GM18498 (cell line): ENCODE measurements around the gene KIDINS220.
"Not testable (repeated sequence)": the region's sequence is repeated elsewhere in the genome, so short reads cannot be mapped to it uniquely, and the experiment has no call there.

Experiments
- ATAC-seq: cut with Tn5 transposase; IDR thresholded peaks from one replicate; pipeline ENCODE4 v1.9.1; 2021; ENCODE audit warnings: mild to moderate bottlenecking, moderate library complexity; ENCODE audit not compliant: unreplicated experiment

KIDINS220 gene

DNA sequence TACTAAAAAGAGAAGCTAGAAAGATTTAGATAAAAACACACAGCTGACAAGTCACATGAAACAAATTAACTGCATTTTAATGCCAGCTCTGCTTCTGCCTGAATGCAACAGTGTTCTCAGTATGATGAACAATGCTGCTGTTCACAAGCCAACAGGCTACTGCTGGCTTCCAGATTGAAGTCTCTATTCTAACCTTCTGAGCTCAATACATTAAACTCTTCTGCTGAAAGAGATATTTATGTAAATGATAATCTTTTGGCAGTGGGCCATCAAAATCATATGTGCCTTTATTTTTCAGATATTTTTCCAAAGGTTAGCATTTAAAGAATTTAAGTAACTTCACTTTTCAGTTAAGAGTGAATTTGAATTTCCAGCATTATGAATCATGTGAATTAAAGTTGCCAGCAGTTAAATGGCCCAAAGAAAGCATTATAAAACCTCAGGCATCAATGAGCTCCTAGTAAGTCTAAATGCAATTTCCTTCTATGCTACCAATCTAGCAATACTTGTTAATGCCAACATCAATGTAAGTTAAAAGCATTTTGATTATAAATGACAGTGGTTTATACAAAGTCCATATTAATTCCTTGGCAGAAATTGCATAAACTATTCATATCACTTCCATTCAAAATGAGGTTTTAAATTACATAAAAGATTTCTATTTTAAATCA is 83.2 kb downstream of the KIDINS220 start:
- ATAC-seq, result no peak

DNA sequence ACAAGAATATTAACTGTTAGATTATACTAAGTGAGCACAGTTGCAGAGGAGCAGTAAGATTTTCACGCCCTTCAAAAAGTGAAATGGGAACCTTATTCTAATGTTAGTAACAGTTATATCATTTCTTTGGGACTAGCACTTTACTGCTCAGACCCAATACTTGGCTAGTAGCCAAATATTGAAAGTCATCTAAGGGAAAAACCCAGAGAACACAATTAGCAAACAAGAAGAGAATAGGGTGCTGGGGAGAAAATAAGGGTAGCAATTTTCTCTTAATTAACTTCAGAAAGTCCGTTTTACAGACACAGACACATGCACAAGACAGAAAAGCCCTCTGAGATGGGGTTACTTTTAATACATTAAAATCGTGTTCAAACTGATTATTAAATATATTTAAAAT is 83.8 kb downstream of the KIDINS220 start:
- peak; percentile 45 for ATAC-seq

DNA sequence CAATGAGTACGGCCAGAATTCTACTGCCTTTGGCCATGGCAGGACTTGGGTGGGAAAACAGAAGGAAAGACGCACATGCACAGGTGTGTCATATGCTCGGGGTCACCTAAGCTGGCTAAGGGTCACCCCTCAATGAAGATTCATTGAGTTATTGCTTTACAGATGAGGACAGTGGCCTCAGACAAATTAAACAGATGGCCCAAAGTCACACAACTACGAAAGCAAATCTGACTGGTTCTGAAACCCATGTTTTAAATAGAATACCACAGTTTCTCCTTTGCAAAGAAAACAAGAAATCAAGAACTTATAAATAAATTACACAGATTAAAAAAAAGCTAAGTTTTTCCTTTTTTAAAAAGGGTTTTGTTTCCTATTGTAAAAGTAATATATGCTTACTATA is 85.0 kb downstream of the KIDINS220 start:
- ATAC-seq, result peak; percentile 68

DNA sequence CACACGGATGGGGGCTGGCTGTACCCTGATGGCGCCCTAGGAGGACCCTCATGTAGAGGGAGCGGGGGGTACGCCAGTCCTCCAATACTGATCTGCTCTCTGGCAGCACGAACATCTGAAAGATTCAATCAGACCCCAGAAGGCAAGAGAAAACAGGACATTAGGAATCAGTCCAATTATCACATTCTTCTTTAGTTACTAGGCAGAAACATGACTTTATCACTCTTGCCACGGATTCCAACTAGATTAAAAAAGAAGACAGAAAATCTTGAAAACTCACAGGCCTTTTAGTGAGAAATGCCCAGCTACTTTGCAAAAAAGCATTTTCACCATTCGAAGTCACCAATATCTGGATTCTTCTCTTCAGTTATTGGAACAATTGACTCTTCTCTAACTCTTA is 87.2 kb downstream of the KIDINS220 start:
- ATAC-seq, result no peak

DNA sequence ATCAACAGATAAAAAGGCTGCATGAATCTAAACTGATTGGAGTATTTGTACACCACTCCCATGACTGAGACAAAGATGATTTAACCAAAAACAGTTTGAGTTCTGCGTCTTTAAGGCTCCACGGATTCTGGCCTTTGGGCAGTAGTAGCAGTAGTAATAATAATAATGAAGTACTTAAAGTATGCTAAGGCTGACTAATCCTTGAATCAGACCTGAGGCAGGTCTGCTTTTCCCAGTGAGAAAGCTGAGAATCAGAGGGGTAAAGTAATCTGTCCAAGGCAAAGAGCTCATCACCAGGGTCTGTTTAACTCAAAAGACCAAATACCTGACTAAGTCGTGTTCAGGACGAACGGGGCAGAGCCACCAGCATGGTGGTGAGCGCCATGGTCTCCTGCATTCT is 94.2 kb downstream of the KIDINS220 start:
- ATAC-seq, result no peak

DNA sequence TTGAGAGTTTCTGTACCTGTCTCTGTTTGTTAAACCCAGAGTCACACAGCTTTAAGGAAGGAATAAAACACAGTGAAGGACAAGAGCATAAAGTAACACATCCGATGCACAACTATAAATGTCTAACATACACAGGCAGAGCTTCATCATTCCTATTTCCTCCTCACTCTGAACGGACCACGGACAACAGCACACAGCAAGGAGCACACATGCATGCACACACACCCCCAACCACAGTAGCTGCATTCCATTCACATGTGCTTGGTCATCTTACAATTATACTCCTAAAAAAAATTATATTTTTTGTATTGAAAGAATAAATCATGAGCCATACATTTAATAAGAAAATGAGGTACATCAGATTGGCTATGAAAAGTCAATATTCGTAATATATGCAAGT is 97.3 kb downstream of the KIDINS220 start:
- ATAC-seq, result no peak

DNA sequence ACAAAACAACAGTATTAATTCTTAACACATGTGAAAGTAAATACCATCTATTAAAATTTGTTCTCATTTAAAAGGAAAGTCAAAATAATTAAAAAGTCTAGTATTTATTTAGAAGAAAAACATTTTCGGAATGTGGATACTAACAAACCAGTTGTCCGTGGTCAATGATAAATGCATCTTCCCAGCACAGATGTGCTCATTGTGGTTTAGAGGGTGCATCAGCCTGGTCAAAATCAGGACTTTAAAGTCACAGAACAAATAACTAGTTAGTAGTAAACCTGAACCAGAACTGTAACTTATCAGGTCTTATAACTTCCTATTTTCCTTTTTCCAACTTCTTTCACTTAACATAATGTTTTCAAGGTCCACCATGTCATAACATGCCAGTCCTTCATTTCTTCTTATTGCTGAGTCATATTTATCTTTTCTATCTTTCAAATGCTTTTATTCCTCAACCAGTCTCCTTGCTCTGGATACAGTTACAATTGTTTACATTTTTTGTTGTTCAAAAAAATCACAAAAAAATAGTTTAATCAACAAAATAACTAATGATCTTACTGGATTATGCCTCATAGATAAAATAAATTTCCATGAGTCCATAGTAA is 99.7 kb downstream of the KIDINS220 start:
- no peak for ATAC-seq

DNA sequence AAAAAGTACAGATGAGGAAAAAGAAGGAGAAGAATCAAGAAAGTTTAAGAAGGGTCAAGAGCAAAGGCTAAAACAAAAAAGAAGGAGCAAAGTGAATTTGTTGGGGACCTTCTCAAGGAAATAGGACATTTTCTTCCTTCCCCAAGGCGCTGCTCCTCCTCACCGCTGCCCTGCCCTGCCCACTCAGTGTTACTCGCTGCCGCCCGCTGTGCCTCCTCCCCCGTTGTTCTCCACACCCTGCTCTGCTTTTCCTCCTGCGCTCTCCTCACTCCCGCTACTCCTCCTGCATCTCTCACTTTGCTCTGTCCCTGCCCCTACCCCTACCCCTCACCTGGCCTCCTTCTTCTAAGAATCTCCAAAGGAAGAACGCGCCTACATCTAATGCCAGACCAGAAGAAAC is 104.8 kb downstream of the KIDINS220 start:
- ATAC-seq, result no peak

DNA sequence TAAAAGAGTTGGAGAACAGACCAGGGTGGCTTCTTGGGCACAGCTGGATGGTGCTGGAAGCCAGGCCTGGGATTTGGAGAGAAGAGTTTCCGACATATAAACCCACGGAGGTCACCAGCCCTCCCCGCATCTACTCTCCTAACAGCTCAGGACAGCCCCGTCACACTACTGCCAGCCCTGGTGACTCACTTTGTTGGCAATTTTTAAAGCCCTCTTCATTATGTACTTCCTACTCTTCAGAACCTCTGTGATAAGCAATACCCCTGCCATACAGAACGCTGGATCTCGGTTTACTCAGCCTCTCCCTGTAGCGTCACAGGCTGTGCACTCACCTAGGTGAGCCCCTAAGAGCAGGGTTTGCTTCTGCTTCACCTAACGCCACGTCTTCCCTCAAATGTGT is 107.5 kb downstream of the KIDINS220 start:
- no peak for ATAC-seq

DNA sequence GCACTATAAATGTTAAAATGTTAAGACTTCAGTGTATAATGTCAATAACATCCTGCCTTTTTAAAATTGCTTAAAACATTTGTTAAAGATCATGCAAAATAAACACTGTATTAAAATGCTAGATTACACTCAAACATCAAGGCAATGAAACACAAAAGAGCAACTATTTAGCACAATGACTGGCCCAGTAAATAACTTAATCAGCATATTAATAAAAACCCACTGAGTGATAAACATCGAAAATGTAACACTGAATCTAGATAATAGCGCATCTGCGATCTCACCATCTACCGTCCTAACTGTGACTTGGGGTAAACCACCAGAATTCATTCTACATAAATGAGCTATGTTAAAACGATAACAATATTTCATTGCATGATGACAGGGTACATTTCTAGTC is 108.3 kb downstream of the KIDINS220 start:
- not testable (repeated sequence) for ATAC-seq

DNA sequence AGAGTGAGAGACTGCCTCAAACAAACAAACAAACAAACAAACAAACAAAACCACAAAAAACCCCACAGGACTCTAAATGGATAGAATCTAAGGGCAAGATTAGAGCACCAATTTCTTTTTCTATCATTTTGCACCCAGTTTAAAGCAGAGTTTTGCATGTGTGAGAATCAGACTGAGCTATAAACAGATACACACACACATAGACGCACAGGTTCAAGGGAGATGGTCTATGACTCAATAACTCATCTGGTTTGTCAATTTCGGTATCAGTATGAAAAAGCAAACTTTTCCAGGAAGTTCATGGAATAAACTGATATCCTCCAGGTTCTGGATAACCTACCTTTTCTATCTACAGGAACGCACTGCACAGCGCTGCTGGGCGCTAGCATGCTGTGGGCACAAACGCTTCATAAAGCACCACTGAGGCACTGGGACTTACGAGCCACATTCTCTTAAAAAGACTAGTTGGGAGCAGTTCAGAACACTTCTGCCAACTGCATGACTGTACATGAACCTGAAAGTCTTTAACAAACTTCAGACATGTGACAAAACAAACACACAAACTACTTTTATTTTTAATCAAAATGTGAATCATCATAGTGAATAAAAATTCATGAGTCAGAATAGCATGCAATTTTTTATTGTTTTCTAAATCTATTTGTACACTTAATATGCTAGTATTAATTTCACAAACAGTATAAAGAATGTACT is 109.0 kb downstream of the KIDINS220 start:
- no peak for ATAC-seq

DNA sequence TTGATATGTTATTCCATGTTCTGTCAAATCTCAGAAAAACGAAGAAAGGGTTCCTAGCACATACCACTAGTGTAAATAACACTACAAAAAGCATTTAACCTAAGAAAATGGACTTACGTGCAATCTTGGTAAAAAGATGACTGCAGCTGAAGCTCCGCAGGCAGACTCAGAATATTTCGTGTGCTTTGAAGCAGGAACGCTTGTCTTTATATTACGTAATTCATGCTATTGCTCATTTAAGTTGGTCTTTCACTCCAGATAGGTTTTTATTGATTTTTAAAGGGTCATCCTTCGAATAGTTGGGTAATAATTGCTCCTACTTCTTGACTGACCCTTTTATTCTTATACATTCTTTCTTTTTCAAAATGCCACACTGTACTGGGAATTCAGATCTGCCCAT is 111.6 kb downstream of the KIDINS220 start:
- no peak for ATAC-seq

DNA sequence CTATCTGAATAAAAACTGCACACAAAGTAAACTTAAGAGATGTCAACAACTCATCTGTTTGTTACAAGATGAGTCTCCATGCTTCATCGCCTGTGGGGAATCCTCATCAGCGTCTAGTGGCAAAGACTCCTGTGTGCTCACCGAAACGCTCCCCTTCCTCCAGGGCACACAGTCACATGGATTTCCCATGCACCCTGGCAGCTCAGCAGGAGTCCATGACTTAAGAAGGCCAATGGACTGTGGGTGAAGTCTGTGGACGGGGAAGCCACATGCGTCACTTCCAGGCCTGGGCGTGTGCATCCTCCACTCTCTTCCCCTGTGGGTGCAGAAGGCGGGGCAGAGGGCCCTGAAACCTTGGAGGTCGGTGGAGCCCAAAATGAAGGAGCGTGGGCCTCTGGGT is 114.4 kb downstream of the KIDINS220 start:
- no peak for ATAC-seq

DNA sequence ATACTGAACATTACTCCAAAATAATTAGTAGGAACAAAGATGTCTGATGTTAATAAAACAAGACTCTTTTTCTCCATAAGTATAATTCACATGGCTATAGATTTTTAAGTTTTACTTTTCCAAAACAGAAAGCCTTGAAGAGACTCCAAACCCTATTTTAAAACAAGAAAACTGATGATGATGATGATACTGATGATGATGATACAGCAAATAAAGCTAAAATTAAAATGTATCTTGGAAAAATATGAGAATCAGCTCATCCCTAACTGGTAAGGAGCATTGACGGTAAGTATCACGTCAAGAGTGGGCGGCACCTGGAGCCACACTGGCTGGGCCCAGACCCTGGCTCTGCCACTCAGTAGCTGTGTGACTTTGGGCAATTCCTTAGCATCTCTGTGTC is 116.0 kb downstream of the KIDINS220 start:
- no peak for ATAC-seq

DNA sequence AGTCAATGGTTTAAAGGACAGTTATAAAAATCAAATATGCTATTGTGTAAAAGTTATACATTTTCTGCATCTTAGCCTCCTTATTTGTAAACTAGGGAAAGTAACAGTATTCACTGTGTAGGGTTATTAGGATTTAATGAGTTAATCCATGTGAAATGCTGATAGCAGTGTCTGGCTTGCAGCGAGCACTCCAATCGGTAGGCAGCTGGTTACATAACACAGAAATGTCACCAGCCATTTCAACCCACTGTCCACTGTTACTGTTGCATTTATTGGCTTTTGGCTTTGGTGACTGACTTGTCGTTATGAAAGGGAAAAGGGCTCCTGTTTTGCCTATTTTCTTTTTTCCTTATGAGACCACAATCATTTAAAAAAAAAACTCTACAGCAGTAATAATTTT is 116.7 kb downstream of the KIDINS220 start:
- ATAC-seq, result no peak

DNA sequence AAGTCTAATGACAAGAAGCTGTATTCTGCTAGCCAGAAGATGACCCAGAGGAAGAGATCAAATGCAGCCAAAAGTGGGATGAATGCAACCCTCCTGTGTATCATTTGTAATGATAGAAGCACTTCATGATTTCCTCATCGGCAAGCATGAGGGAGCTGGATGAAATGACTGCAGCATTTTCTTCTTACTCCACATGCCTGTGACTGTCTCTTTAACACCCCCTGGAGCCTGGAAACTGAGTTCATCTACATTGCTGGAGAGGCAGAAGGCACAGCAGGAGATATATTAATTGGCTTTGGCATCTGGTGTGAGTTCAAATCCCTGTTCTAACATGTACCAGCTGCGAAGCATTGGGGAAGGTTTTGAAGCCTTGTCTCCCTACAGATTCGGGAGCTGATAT is 117.9 kb downstream of the KIDINS220 start:
- ATAC-seq, result no peak

DNA sequence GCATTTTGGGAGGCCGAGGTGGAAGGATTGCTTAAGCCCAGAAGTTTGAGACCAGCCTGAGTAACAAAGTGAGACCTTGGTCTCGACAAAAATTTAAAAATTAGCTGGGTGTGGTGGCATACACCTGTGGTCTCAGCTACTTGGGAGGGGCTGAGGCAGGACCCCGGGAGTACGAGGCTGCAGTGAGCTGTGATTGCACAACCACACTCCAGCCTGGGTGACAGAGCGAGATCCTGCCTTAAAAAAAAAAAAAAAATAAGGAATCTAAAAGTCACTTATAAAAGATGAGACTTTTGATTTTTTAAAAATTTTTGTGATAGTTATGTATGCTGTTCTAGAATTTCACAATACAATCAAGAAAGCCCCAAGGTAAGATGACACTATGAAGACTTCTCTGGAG is 122.4 kb downstream of the KIDINS220 start:
- ATAC-seq, result no peak

DNA sequence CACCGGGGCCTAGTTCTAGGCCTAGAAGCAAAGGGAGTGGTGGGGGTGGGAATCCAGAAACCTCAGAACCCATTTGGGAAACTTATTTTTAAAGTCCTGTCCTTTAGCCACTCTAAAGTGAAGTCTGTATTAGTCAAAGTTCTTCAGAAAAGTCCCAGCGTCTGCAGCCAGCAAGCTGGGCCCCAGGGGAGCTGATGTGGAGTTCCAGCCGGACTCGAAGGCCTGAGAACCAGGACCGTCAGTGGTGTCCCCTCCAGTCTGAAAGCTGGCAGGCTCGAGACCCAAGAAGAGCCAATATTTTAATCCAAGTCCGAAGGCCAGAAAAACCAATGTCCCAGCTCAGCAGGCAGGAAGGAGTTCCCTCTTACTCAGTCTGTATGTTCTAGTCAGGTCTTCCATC is 123.1 kb downstream of the KIDINS220 start:
- no peak for ATAC-seq

DNA sequence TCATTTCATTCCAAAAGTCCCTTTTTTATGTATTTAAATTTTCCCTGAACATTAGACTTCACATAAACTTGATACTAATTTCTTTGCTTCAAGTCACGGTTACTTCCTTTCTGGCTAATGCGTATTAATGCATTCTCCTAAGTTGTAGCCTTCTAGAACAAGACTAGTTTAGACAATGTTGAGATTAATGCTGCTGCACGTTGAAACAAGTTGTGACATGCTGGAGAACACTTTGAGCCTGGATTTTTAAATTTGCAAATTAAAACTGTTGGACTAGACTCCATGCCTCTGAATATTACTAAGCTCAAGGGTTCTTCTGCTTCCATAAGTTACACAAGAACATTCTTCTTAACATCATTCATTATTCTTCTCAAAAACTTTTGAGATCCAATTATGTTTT is 126.5 kb downstream of the KIDINS220 start:
- no peak for ATAC-seq

DNA sequence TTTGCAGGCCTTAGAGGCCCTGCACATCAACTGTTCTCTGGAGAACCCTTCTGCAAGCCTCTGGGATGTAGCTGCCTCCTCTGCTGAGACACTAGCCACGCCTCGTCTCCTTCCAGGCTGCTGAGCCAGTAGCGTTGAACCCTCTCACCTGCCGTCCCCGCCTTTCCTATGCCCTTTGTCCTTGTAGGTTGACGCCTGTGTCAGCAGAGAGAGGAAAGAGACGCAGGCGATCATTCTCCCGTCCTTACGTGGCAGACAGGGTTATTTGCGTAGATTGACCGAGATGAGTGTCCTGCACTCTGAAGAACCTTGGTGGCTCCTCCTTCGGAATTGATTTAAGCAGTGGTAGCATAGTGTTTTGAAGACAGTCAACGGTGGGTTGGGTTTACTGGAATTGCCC is 127.8 kb downstream of the KIDINS220 start:
- no peak for ATAC-seq

DNA sequence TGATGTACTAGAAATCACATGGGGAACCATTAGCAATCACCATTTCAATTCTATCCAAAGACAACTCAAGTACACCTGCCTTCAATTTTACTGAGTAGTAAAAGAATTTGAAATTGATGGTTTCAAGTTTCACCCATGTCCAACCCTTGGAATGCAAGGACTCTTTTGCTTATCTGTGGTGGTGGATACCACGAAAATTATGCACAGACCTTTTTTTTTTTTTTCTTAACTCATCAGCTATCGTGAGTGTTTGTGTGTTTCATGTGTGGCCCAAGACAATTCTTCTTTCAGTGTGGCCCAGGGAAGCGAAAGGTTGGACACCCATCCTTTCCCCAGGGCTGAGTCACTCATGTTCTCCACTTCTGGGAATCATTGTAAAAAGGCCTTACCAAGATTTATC is 132.5 kb downstream of the KIDINS220 start:
- no peak for ATAC-seq

DNA sequence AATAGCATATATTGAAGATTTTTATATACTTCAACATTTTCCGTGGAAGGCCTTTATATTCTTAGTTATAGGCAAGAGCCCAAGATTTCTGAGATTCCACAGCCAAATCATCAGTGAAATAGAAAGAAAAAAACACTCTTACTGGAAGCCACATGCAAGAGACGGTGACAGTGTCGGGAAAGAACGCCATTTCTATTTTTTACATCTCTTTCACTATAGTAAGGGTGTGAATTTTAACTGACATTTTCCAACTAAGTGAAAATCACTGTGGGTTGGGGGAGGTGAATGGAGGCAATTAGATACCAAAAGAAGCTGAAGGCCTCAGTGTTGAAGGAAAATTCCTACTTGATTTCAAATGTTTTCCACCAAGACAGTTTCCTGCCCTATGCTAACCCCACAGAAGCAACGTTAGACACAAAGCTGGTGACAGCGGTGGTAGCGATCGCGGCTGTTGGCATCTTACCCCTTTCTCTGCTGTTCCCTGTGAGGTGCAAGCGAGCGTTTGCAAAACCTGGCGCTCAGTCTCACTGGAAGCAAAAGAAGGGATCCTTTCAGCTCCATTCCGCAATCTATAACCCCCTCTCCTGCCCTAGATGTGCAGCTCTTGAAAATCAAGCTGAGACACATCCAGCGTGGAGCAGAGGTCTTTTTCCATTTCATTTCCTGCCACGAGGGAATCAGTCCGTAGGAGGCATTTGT is 135.6 kb downstream of the KIDINS220 start:
- ATAC-seq, result no peak
